Measurements from ENCODE around the gene RTN4R.

- TF ChIP-seq EZH2 (IDR thresholded peaks at IDR 0.05) (no peak), TCF7L2 (IDR thresholded peaks at IDR 0.05; ENCODE audit: borderline replicate concordance, extremely low read depth, insufficient read depth, insufficient read length) (no peak), POLR2AphosphoS5 (IDR thresholded peaks at IDR 0.05; ENCODE audit: low read depth, low read length) (no peak), CTCF (IDR thresholded peaks at IDR 0.05 in 2 of 3, conservative IDR thresholded peaks at IDR 0.05 in 1 of 3; ENCODE audit: borderline replicate concordance in 1 of 3, insufficient read depth in 1 of 3, low read depth in 2 of 3, low read length in 2 of 3) (no peak), YY1 (IDR thresholded peaks at IDR 0.05; ENCODE audit: extremely low read depth, insufficient replicate concordance, low read depth, low read length) (no peak), CEBPB (IDR thresholded peaks at IDR 0.05; ENCODE audit: low read depth) (no peak), ZNF274 (IDR thresholded peaks at IDR 0.05; ENCODE audit: low read depth, low read length) (no peak)
These were observed 40.8 kb downstream of the RTN4R start for GRCh38 chr22:20227363-20227762.

Measured in HCT116 (cell line).